Hepatocyte (in vitro differentiated cells): ENCODE data around the gene OGDH. TPM values are rescaled to one million over a fixed set of nuclear protein-coding genes. Genes with fewer than 3 reads are reported as not detected.

Experiments
- DNase-seq: peaks from one replicate; pipeline ENCODE4 v3.0.0-alpha.2; 2016; ENCODE audit warnings: low spot score
- H2AFZ ChIP-seq: fragments of 200-600 bp; sonication (generic); 2 replicates; pipeline ENCODE4 v1.6.0; 2016; ENCODE audit warnings: antibody characterized with exemption, mild to moderate bottlenecking
- H3K27ac ChIP-seq: fragments of 200-600 bp; sonication (generic); 2 replicates; pipeline ENCODE4 v1.5.1; 2016; ENCODE audit warnings: mild to moderate bottlenecking
- H3K27me3 ChIP-seq: fragments of 200-600 bp; sonication (generic); 2 replicates; pipeline ENCODE4 v1.6.1; 2016
- H3K36me3 ChIP-seq: fragments of 200-600 bp; sonication (generic); replicated peaks from 2 replicates; pipeline ENCODE4 v1.5.1; 2016; ENCODE audit warnings: low read depth; ENCODE audit not compliant: insufficient read depth
- H3K4me1 ChIP-seq: fragments of 200-600 bp; sonication (generic); 2 replicates; pipeline ENCODE4 v1.5.1; 2016; ENCODE audit warnings: mild to moderate bottlenecking, moderate library complexity; ENCODE audit not compliant: insufficient read depth
- H3K4me2 ChIP-seq: fragments of 200-600 bp; sonication (generic); 2 replicates; pipeline ENCODE4 v1.6.0; 2016
- H3K4me3 ChIP-seq: fragments of 200-600 bp; sonication (generic); 2 replicates; pipeline ENCODE4 v1.5.1; 2016; ENCODE audit warnings: mild to moderate bottlenecking
- H3K79me2 ChIP-seq: fragments of 200-600 bp; sonication (generic); 2 replicates; pipeline ENCODE4 v1.6.0; 2017; ENCODE audit warnings: mild to moderate bottlenecking
- H3K9me2 ChIP-seq: fragments of 200-600 bp; sonication (generic); replicated peaks from 2 replicates; pipeline ENCODE4 v1.6.0; 2017; ENCODE audit warnings: mild to moderate bottlenecking; ENCODE audit not compliant: insufficient read depth
- H3K9me3 ChIP-seq: fragments of 200-600 bp; sonication (generic); 2 replicates; pipeline ENCODE4 v1.5.1; 2016; ENCODE audit warnings: low read depth, mild to moderate bottlenecking
- H4K20me1 ChIP-seq: fragments of 200-600 bp; sonication (generic); 2 replicates; pipeline ENCODE4 v1.6.0; 2016; ENCODE audit warnings: mild to moderate bottlenecking; ENCODE audit not compliant: insufficient read depth, poor library complexity, severe bottlenecking
- CTCF ChIP-seq: fragments of 200-600 bp; sonication (generic); IDR thresholded peaks from 2 replicates; pipeline ENCODE4 v1.5.1; 2016; ENCODE audit warnings: antibody characterized with exemption, mild to moderate bottlenecking; ENCODE audit not compliant: poor library complexity
- EZH2 ChIP-seq: fragments of 200-600 bp; sonication (generic); IDR thresholded peaks from 2 replicates; pipeline ENCODE4 v1.6.1; 2016; ENCODE audit warnings: antibody characterized with exemption, mild to moderate bottlenecking, borderline replicate concordance
- EZH2phosphoT487 ChIP-seq: fragments of 200-600 bp; sonication (generic); IDR thresholded peaks from one replicate; pipeline ENCODE4 v1.6.1; 2018; ENCODE audit warnings: antibody characterized with exemption, mild to moderate bottlenecking, low read depth, moderate library complexity; ENCODE audit not compliant: unreplicated experiment, severe bottlenecking
- WGBS: methylation state at CpG from one replicate; pipeline ENCODE4 v1.1.6; 2016; ENCODE audit warnings: low lambda C conversion rate; ENCODE audit errors: missing lambda C conversion rate; 5-methylcytosine and 5-hydroxymethylcytosine counted together
- polyA plus RNA-seq: library from polyadenylated mRNA; unstranded; fragments of >200 nt; fragmentation: Nextera tagmentation; extraction: Ambion mirVana; gene quantifications from 2 replicates; pipeline ENCODE4 v1.2.1, GENCODE V29; 2016
- total RNA-seq: library from RNA; depleted of rRNA; stranded (reverse); fragments of >200 nt; gene quantifications from 2 replicates; pipeline ENCODE4 v1.2.3, GENCODE V29; 2014

OGDH gene
- total and polyA plus RNA-seq, 2 experiments from 2014 or later, result 40.8 to 65.3 TPM

- H4K20me1 ChIP-seq, result no peaks in the 10 kb centered on the region
- H2AFZ ChIP-seq, result no peak overlapping the region
- no peaks in the 10 kb centered on the region for H3K9me3 ChIP-seq
- H3K4me2 ChIP-seq, result peak overlapping the region; percentile 39
- H3K27me3 ChIP-seq, result no peaks in the 10 kb centered on the region
- H3K4me3 ChIP-seq, result no peak overlapping the region
- H3K27ac ChIP-seq, result peak overlapping the region; percentile 96
- H3K4me1 ChIP-seq, result peaks cover 58% of the 10 kb centered on the region
- no peaks in the 10 kb centered on the region for H3K36me3 ChIP-seq
- no peak for TF ChIP-seq EZH2phosphoT487
- no peak for TF ChIP-seq CTCF
- TF ChIP-seq EZH2, result no peak
- 95% methylated on average over 5 of the region's 5 CpGs for WGBS
- peak; percentile 83 for DNase-seq
- H3K9me2 ChIP-seq, result no peaks in the 10 kb centered on the region
- peaks cover 40% of the 10 kb centered on the region for H3K79me2 ChIP-seq
Measured at GRCh38 chr7:44638611-44639557, 32.5 kb downstream of the OGDH start.

- Histone ChIP-seq H3K4me2 (peak overlapping the region; percentile 55), H4K20me1 (no peaks in the 10 kb centered on the region), H3K79me2 (peaks cover 44% of the 10 kb centered on the region), H3K27me3 (no peaks in the 10 kb centered on the region), H3K36me3 (no peaks in the 10 kb centered on the region), H2AFZ (peak overlapping the region; percentile 14), H3K9me2 (no peaks in the 10 kb centered on the region), H3K4me3 (no peak overlapping the region), H3K9me3 (no peaks in the 10 kb centered on the region), H3K27ac (peak overlapping the region; percentile 96), H3K4me1 (peaks cover 50% of the 10 kb centered on the region)
- peak; percentile 82 for DNase-seq
- TF ChIP-seq CTCF (no peak), EZH2 (no peak), EZH2phosphoT487 (no peak)
- 47% methylated on average over 8 of the region's 8 CpGs for WGBS
Measured at GRCh38 chr7:44639671-44640321, 33.4 kb downstream of the OGDH start.

- Histone ChIP-seq H3K9me2 (no peaks in the 10 kb centered on the region), H3K27me3 (no peaks in the 10 kb centered on the region), H3K4me2 (no peak overlapping the region), H3K4me3 (no peak overlapping the region), H3K4me1 (peaks cover 24% of the 10 kb centered on the region), H2AFZ (no peak overlapping the region), H3K9me3 (no peaks in the 10 kb centered on the region), H3K36me3 (no peaks in the 10 kb centered on the region), H3K27ac (no peak overlapping the region), H4K20me1 (no peaks in the 10 kb centered on the region), H3K79me2 (peaks cover 32% of the 10 kb centered on the region)
- no peak for DNase-seq
- 95% methylated on average over 1 of the region's 1 CpG for WGBS
- no peak for TF ChIP-seq EZH2phosphoT487
- TF ChIP-seq EZH2, result no peak
- no peak for TF ChIP-seq CTCF
Measured at GRCh38 chr7:44643206-44643605, 36.8 kb downstream of the OGDH start.
